ENCODE results near the gene PPP1R26. TPM values are rescaled to one million over a fixed set of nuclear protein-coding genes. Genes with fewer than 3 reads are reported as not detected.

Gene PPP1R26
- total and polyA plus RNA-seq, 2 of the 13 experiments (the other 11 are each of a cell fraction or from before 2014, with no cell fraction given), result 8.6 to 11.6 TPM

- TF ChIP-seq, protein P1, sequence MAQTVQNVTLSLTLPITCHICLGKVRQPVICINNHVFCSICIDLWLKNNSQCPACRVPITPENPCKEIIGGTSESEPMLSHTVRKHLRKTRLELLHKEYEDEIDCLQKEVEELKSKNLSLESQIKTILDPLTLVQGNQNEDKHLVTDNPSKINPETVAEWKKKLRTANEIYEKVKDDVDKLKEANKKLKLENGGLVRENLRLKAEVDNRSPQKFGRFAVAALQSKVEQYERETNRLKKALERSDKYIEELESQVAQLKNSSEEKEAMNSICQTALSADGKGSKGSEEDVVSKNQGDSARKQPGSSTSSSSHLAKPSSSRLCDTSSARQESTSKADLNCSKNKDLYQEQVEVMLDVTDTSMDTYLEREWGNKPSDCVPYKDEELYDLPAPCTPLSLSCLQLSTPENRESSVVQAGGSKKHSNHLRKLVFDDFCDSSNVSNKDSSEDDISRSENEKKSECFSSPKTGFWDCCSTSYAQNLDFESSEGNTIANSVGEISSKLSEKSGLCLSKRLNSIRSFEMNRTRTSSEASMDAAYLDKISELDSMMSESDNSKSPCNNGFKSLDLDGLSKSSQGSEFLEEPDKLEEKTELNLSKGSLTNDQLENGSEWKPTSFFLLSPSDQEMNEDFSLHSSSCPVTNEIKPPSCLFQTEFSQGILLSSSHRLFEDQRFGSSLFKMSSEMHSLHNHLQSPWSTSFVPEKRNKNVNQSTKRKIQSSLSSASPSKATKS (CRISPR knock-in tag; IDR thresholded peaks at IDR 0.05), result no peak
- TF ChIP-seq PRPF4 (IDR thresholded peaks at IDR 0.05; ENCODE audit: low read depth, low read length, poor library complexity, severe bottlenecking) (no peak), RAD51 (IDR thresholded peaks at IDR 0.05; ENCODE audit: borderline replicate concordance) (no peak), MAX (IDR thresholded peaks at IDR 0.05) (peak; percentile 73; the same call in 1 of the 2 replicates), ZNF616 (CRISPR knock-in tag; IDR thresholded peaks at IDR 0.05; ENCODE audit: low read depth) (no peak), THRA (CRISPR knock-in tag; IDR thresholded peaks at IDR 0.05; ENCODE audit: borderline replicate concordance) (no peak), HMGA1 (CRISPR knock-in tag; conservative IDR thresholded peaks at IDR 0.05) (no peak), ZKSCAN8 (CRISPR knock-in tag; IDR thresholded peaks at IDR 0.05; ENCODE audit: borderline replicate concordance) (no peak), MIER3 (CRISPR knock-in tag; IDR thresholded peaks at IDR 0.05; ENCODE audit: borderline replicate concordance) (no peak), PHF8 (CRISPR knock-in tag; IDR thresholded peaks at IDR 0.05) (peak; percentile 38), ZBTB43 (CRISPR knock-in tag; conservative IDR thresholded peaks at IDR 0.05) (0 out of 2 replicates have a peak, but pooled peaks have one; percentile 58), ZNF609 (CRISPR knock-in tag; IDR thresholded peaks at IDR 0.05; ENCODE audit: borderline replicate concordance) (no peak), ZNF160 (CRISPR knock-in tag; IDR thresholded peaks at IDR 0.05) (no peak)
- TF ChIP-seq, protein P2, sequence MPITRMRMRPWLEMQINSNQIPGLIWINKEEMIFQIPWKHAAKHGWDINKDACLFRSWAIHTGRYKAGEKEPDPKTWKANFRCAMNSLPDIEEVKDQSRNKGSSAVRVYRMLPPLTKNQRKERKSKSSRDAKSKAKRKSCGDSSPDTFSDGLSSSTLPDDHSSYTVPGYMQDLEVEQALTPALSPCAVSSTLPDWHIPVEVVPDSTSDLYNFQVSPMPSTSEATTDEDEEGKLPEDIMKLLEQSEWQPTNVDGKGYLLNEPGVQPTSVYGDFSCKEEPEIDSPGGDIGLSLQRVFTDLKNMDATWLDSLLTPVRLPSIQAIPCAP (CRISPR knock-in tag; IDR thresholded peaks at IDR 0.05; ENCODE audit: low read depth), result no peak
Measured at GRCh38 chr9:135490980-135491464, 11.4 kb downstream of the PPP1R26 start (continued).

Measured in HepG2 (cell line).